Measurements from ENCODE around the gene IRAK1. TPM values are rescaled to one million over a fixed set of nuclear protein-coding genes. Genes with fewer than 3 reads are reported as not detected.

The IRAK1 gene
- total RNA-seq, 2 donors from 2014 or later, result 61.1 to 73.9 TPM

DNA sequence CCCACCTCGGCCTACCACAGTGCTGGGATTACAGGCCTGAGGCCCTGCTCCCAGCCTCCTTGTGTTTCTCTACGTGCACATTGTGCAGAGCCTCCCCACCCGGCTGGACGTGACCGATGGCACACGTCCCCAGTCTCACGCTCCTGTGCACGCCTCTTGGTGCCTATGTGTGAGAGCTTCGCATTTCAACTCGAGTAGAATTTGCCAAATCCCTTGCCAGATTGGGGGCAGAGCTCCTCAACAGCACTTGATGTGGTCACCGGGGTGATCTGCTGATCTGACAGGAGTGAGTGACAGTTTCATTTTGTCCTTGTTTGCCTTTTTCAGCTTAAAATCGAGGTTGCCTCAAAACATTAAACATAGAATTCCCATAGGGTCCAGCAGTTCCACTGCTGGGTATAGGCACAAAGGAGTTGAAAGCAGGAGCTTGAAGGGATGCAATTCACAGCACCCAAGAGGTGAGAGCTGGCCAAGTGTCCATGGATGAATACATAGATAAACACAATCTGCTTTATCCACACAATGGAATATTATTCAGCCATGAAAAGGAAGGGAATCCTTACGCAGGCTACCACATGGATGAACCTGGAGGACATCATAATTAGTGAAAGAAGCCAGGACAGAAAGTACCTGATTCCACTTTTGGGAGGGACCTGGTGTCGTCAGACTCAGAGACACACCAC lies 29.6 kb downstream of the IRAK1 start:
- 90 to 93% methylated on average over 9 to 14 of the region's 14 CpGs for WGBS, 2 experiments (ENCODE audit: insufficient coverage in 1 of 2, insufficient read length in 1 of 2)
- Mint-ChIP-seq H3K36me3 (ENCODE audit: low read depth) (no peaks in the 10 kb centered on the region), H3K27me3 (ENCODE audit: insufficient read depth) (no peaks in the 10 kb centered on the region), H3K4me3 (no peak overlapping the region), H3K4me1 (no peaks in the 10 kb centered on the region), H3K27ac (no peak overlapping the region), H3K9me3 (peaks cover 59% of the 10 kb centered on the region)
- H3K36me3 ChIP-seq (ENCODE audit: control insufficient read depth, insufficient read depth, low read length), result no peaks in the 10 kb centered on the region
- H3K4me1 ChIP-seq (ENCODE audit: control insufficient read depth, insufficient read depth, low read length), result no peaks in the 10 kb centered on the region
- no peaks in the 10 kb centered on the region for H3K27me3 ChIP-seq (ENCODE audit: control insufficient read depth, insufficient read depth, low read length, poor library complexity, severe bottlenecking)
- TF ChIP-seq, protein P1, sequence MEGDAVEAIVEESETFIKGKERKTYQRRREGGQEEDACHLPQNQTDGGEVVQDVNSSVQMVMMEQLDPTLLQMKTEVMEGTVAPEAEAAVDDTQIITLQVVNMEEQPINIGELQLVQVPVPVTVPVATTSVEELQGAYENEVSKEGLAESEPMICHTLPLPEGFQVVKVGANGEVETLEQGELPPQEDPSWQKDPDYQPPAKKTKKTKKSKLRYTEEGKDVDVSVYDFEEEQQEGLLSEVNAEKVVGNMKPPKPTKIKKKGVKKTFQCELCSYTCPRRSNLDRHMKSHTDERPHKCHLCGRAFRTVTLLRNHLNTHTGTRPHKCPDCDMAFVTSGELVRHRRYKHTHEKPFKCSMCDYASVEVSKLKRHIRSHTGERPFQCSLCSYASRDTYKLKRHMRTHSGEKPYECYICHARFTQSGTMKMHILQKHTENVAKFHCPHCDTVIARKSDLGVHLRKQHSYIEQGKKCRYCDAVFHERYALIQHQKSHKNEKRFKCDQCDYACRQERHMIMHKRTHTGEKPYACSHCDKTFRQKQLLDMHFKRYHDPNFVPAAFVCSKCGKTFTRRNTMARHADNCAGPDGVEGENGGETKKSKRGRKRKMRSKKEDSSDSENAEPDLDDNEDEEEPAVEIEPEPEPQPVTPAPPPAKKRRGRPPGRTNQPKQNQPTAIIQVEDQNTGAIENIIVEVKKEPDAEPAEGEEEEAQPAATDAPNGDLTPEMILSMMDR (conservative IDR thresholded peaks at IDR 0.05), result no peak
- H3K27ac ChIP-seq (ENCODE audit: low read depth, low read length), result no peak overlapping the region
- no peak for DNase-seq
- no peak overlapping the region for H3K4me3 ChIP-seq (ENCODE audit: low read length)
- no peaks in the 10 kb centered on the region for H3K9me3 ChIP-seq (ENCODE audit: control insufficient read depth, low read length)
- no peak overlapping the region for H3K9ac ChIP-seq (ENCODE audit: extremely low read depth, low read length, poor library complexity, severe bottlenecking)

DNA sequence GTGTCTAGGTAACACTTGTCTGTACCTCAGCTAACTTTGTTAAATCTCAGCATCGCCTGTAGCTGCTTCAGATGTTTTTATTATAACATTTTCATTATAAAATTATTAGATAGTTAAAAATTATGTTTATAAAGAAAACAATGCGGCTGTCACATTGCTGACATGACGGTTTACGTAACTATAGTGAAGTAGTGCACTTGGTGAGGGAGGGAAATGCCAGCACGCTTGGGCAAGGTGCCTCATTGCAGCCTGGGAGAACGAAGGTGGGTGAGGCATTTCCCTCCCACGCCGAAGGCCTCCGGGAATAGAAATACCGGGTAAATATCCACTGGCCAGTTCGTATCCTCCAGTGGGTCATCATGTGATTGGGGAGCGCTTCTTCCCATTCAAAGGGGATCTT lies 31.2 kb downstream of the IRAK1 start:
- H3K27me3 ChIP-seq (ENCODE audit: control insufficient read depth, insufficient read depth, low read length, poor library complexity, severe bottlenecking), result no peaks in the 10 kb centered on the region
- no peaks in the 10 kb centered on the region for H3K36me3 ChIP-seq (ENCODE audit: control insufficient read depth, insufficient read depth, low read length)
- no peak overlapping the region for H3K9ac ChIP-seq (ENCODE audit: extremely low read depth, low read length, poor library complexity, severe bottlenecking)
- H3K27me3 Mint-ChIP-seq (ENCODE audit: insufficient read depth), result no peaks in the 10 kb centered on the region
- no peak overlapping the region for H3K27ac Mint-ChIP-seq
- no peak overlapping the region for H3K27ac ChIP-seq (ENCODE audit: low read depth, low read length)
- H3K4me3 Mint-ChIP-seq, result no peak overlapping the region
- H3K9me3 Mint-ChIP-seq, result peaks cover 66% of the 10 kb centered on the region
- WGBS, 2 experiments (ENCODE audit: insufficient coverage in 1 of 2, insufficient read length in 1 of 2), result 94 to 95% methylated on average over 7 to 11 of the region's 12 CpGs
- TF ChIP-seq, protein P1 (conservative IDR thresholded peaks at IDR 0.05), result no peak
- no peak overlapping the region for H3K4me3 ChIP-seq (ENCODE audit: low read length)
- no peaks in the 10 kb centered on the region for H3K36me3 Mint-ChIP-seq (ENCODE audit: low read depth)
- no peaks in the 10 kb centered on the region for H3K9me3 ChIP-seq (ENCODE audit: control insufficient read depth, low read length)
- no peaks in the 10 kb centered on the region for H3K4me1 Mint-ChIP-seq
- no peak for DNase-seq
- H3K4me1 ChIP-seq (ENCODE audit: control insufficient read depth, insufficient read depth, low read length), result no peaks in the 10 kb centered on the region

- no peak overlapping the region for H3K27ac ChIP-seq (ENCODE audit: low read depth, low read length)
- H3K27ac Mint-ChIP-seq, result no peak overlapping the region
- WGBS, 2 experiments (ENCODE audit: insufficient coverage in 1 of 2, insufficient read length in 1 of 2), result 80 to 90% methylated on average over 1 to 20 of the region's 20 CpGs
These were observed 35.1 kb downstream of the IRAK1 start for GRCh38 chrX:153984351-153985178.

More at GRCh38 chrX:153984351-153985178, 35.1 kb downstream of the IRAK1 start:
- no peak overlapping the region for H3K9ac ChIP-seq (ENCODE audit: extremely low read depth, low read length, poor library complexity, severe bottlenecking)
- Mint-ChIP-seq H3K4me1 (no peaks in the 10 kb centered on the region), H3K36me3 (ENCODE audit: low read depth) (peaks cover 12% of the 10 kb centered on the region), H3K4me3 (no peak overlapping the region), H3K27me3 (ENCODE audit: insufficient read depth) (no peaks in the 10 kb centered on the region), H3K9me3 (peaks cover 67% of the 10 kb centered on the region)
- no peaks in the 10 kb centered on the region for H3K9me3 ChIP-seq (ENCODE audit: control insufficient read depth, low read length)
- DNase-seq, result no peak
- no peaks in the 10 kb centered on the region for H3K27me3 ChIP-seq (ENCODE audit: control insufficient read depth, insufficient read depth, low read length, poor library complexity, severe bottlenecking)
- no peaks in the 10 kb centered on the region for H3K36me3 ChIP-seq (ENCODE audit: control insufficient read depth, insufficient read depth, low read length)
- TF ChIP-seq, protein P1 (conservative IDR thresholded peaks at IDR 0.05), result no peak
- no peak overlapping the region for H3K4me3 ChIP-seq (ENCODE audit: low read length)
- H3K4me1 ChIP-seq (ENCODE audit: control insufficient read depth, insufficient read depth, low read length), result no peaks in the 10 kb centered on the region
